Endothelial cell of umbilical vein (primary cell): ENCODE results near the gene DNAAF3. TPM values are rescaled to one million over a fixed set of nuclear protein-coding genes. Genes with fewer than 3 reads are reported as not detected.

Experiments
- BruUV-seq: library from RNA; stranded (reverse); fragments of 400-500 nt; replicated peaks from 2 replicates; lab custom pipeline; 2021; lab: Mats Ljungman, UMichigan
- CTCF ChIA-PET: fragments of 300-600, 350-600 bp; sonication (Branson Sonifier 250); formaldehyde crosslinking; loops from one replicate; lab custom pipeline; 2021; ENCODE audit warnings: antibody characterized with exemption, inconsistent platforms; lab: Charles Lee
- POLR2A ChIA-PET: fragments of 300-600, 350-600 bp; sonication (Branson Sonifier 250); formaldehyde crosslinking; loops from one replicate; lab custom pipeline; 2021; ENCODE audit warnings: antibody characterized with exemption, inconsistent platforms; lab: Charles Lee
- DNase-seq: peaks from one replicate; pipeline ENCODE4 v3.0.0-alpha.2; 2011; ENCODE audit warnings: low read depth, low spot score
- FAIRE-seq: peaks from 2 replicates; lab custom pipeline; 2011; peaks lifted over from hg19 to GRCh38; lab: Jason Lieb, UNC
- H2AFZ ChIP-seq: 2 replicates; pipeline ENCODE4 v1.6.0; 2012; ENCODE audit warnings: low read depth, low read length, control low read depth, inconsistent platforms
- H3K27ac ChIP-seq: 2 replicates; pipeline ENCODE4 v1.5.1; 2011; ENCODE audit warnings: low read depth, mild to moderate bottlenecking, control low read depth, low read length, moderate library complexity; ENCODE audit not compliant: insufficient read depth
- H3K27me3 ChIP-seq, 2 experiments: 2 replicates each; pipeline versions ENCODE4 v1.6.0 to v1.6.1; 2011; ENCODE audit warnings: low read length in 2 of 2, mixed read lengths in 1 of 2; ENCODE audit not compliant: control insufficient read depth in 2 of 2, insufficient read depth in 2 of 2
- H3K36me3 ChIP-seq, 2 experiments: 2 replicates in 1 of 2; 3 replicates in 1 of 2; pipeline ENCODE4 v1.5.1; 2011; ENCODE audit warnings: low read length in 2 of 2, mild to moderate bottlenecking in 1 of 2, moderate library complexity in 1 of 2; ENCODE audit not compliant: control insufficient read depth in 2 of 2, insufficient read depth in 2 of 2; ENCODE audit errors: extremely low read depth in 1 of 2
- H3K4me1 ChIP-seq: 3 replicates; pipeline ENCODE4 v1.5.1; 2011; ENCODE audit warnings: mild to moderate bottlenecking, low read length; ENCODE audit not compliant: control insufficient read depth, insufficient read depth; ENCODE audit errors: extremely low read depth
- H3K4me2 ChIP-seq: 2 replicates; pipeline ENCODE4 v1.6.1; 2011; ENCODE audit warnings: low read length, control low read depth, mixed read lengths; ENCODE audit not compliant: insufficient read depth
- H3K4me3 ChIP-seq, 3 experiments: fragments of 200-600 bp in 1 of 3; sonication (generic), shearing (Covaris generic) in 1 of 3; replicated peaks in 1 of 3; 2 replicates each; pipeline ENCODE4 v1.5.1; 2011 to 2016; ENCODE audit warnings: control low read depth in 3 of 3, low read length in 3 of 3, mild to moderate bottlenecking in 2 of 3, inconsistent platforms in 1 of 3, low read depth in 1 of 3, moderate library complexity in 1 of 3; ENCODE audit not compliant: insufficient read depth in 1 of 3
- H3K79me2 ChIP-seq: 2 replicates; pipeline ENCODE4 v1.6.0; 2012; ENCODE audit warnings: low read length, inconsistent platforms; ENCODE audit not compliant: control insufficient read depth, insufficient read depth
- H3K9ac ChIP-seq: replicated peaks from 2 replicates; pipeline ENCODE3; 2011; ENCODE audit warnings: low read length, control low read depth; ENCODE audit not compliant: insufficient read depth; ENCODE audit errors: extremely low read depth
- H3K9me1 ChIP-seq: replicated peaks from 3 replicates; pipeline ENCODE4 v1.6.0; 2011; ENCODE audit warnings: mild to moderate bottlenecking, low read length; ENCODE audit not compliant: control insufficient read depth, insufficient read depth; ENCODE audit errors: extremely low read depth
- H3K9me3 ChIP-seq: replicated peaks from 2 replicates; pipeline ENCODE4 v1.5.1; 2012; ENCODE audit warnings: low read length, inconsistent platforms; ENCODE audit not compliant: control insufficient read depth, insufficient read depth
- H4K20me1 ChIP-seq: replicated peaks from 2 replicates; pipeline ENCODE3; 2011; ENCODE audit warnings: mild to moderate bottlenecking, low read length; ENCODE audit not compliant: control insufficient read depth, insufficient read depth; ENCODE audit errors: extremely low read depth
- CTCF ChIP-seq, 2 donors: IDR thresholded peaks; 1 replicate in 1 of 2; 2 replicates in 1 of 2; pipeline ENCODE4 v1.5.1; 2011; ENCODE audit warnings: low read length in 2 of 2, mild to moderate bottlenecking in 2 of 2, moderate library complexity in 2 of 2, control low read depth in 1 of 2, inconsistent platforms in 1 of 2, low read depth in 1 of 2; ENCODE audit not compliant: insufficient read depth in 1 of 2; ENCODE audit errors: extremely low read depth in 1 of 2
- EZH2 ChIP-seq: IDR thresholded peaks from 2 replicates; pipeline ENCODE4 v1.6.1; 2012; ENCODE audit warnings: borderline replicate concordance, low read depth, mild to moderate bottlenecking, moderate library complexity, low read length, inconsistent platforms; ENCODE audit not compliant: severe bottlenecking
- FOS ChIP-seq: IDR thresholded peaks from 2 replicates; pipeline ENCODE4 v1.6.1; 2011; ENCODE audit warnings: mild to moderate bottlenecking, low read length, moderate library complexity, borderline replicate concordance; ENCODE audit not compliant: insufficient read depth
- GATA2 ChIP-seq: IDR thresholded peaks from 2 replicates; pipeline ENCODE4 v1.7.0; 2011; ENCODE audit warnings: low read depth, mild to moderate bottlenecking, moderate library complexity, mixed read lengths, low read length; ENCODE audit not compliant: insufficient read length, insufficient read depth
- JUN ChIP-seq: IDR thresholded peaks from 2 replicates; pipeline ENCODE4 v1.6.1; 2011; ENCODE audit warnings: borderline replicate concordance, low read depth; ENCODE audit not compliant: insufficient read length, insufficient read depth
- MAX ChIP-seq: IDR thresholded peaks from 2 replicates; pipeline ENCODE4 v1.6.1; 2011; ENCODE audit not compliant: insufficient read depth, insufficient read length
- MYC ChIP-seq: IDR thresholded peaks from one replicate; pipeline ENCODE4 v1.6.1; 2011; ENCODE audit warnings: mild to moderate bottlenecking, low read depth, low read length
- POLR2A ChIP-seq: IDR thresholded peaks from 2 replicates; pipeline ENCODE4 v1.6.1; 2012; ENCODE audit warnings: low read depth, mild to moderate bottlenecking, control low read depth, low read length
- POLR2AphosphoS5 ChIP-seq: IDR thresholded peaks from 2 replicates; pipeline ENCODE4 v1.6.1; 2012; ENCODE audit warnings: low read depth, mild to moderate bottlenecking, control low read depth, low read length, moderate library complexity; ENCODE audit not compliant: insufficient read depth
- dilution Hi-C: fragments of 300-500 bp; cut with MboI; formaldehyde crosslinking; loops from one replicate; pipeline ENCODE4 v1.15.0; 2019; ENCODE audit warnings: low sequenced_read_pairs; ENCODE audit not compliant: extremely low pct_ligation_motif_present
- intact Hi-C: fragments of 100-400 bp; cut with micrococcal nuclease; formaldehyde crosslinking; loops from one replicate; pipeline ENCODE4 v1.10.0; 2022
- polyA plus RNA-seq, 4 experiments: library from polyadenylated mRNA; depleted of rRNA in 3 of 4; stranded (reverse) in 3 of 4; unstranded in 1 of 4; fragments of >200 nt; gene quantifications; 2 replicates each; pipeline versions ENCODE4 v1.2.1 to v1.2.3, GENCODE V29; 2011 to 2012; ENCODE audit warnings: missing spikeins in 1 of 4
- total RNA-seq: library from RNA; stranded (reverse); gene quantifications from 2 replicates; pipeline ENCODE4 v1.2.3, GENCODE V29; 2021

Gene DNAAF3
- total and polyA plus RNA-seq, 2 donors (not counting 3 experiments of a cell fraction or from before 2014, with no cell fraction given) = 0.62 to 0.75 TPM

GRCh38 chr19:55188625-55189024, 22.2 kb upstream of the DNAAF3 start:
- Histone ChIP-seq H3K9me3 (no peaks in the 10 kb centered on the region), H3K27ac (peak overlapping the region; percentile 18), H3K36me3 (no peaks in the 10 kb centered on the region), H3K4me1 (peaks cover 5% of the 10 kb centered on the region), H3K9me1 (no peaks in the 10 kb centered on the region), H2AFZ (no peak overlapping the region), H4K20me1 (no peaks in the 10 kb centered on the region), H3K9ac (no peak overlapping the region), H3K27me3 (no peaks in the 10 kb centered on the region), H3K79me2 (no peaks in the 10 kb centered on the region), H3K4me3 (no peak overlapping the region), H3K4me2 (no peak overlapping the region)
- ChIA-PET POLR2A (no interaction called here), CTCF (interaction anchor here (0.8 to 1.4 kb wide), 5 partner anchors 9 to 72 kb away, joined by 3 to 7 read pairs (median 3); partner anchors contain the start of genes DNAAF3 and SYT5)
- no TSS peak for BruUV-seq
- no peak for TF ChIP-seq EZH2
- no peak for TF ChIP-seq JUN
- TF ChIP-seq FOS = no peak
- no peak for TF ChIP-seq MAX
- TF ChIP-seq GATA2 = no peak
- DNase-seq (no peak), FAIRE-seq (no peak)
- intact Hi-C loops = no loop called here
- dilution Hi-C loops = no loop called here

- Histone ChIP-seq H3K4me3 (no peak overlapping the region), H3K27me3 (peaks cover 0 to 4% of the 10 kb centered on the region in 2 experiments), H3K36me3 (no peaks in the 10 kb centered on the region), H2AFZ (no peak overlapping the region), H3K4me2 (no peak overlapping the region), H3K27ac (no peak overlapping the region), H3K4me1 (peaks cover 5% of the 10 kb centered on the region), H3K9ac (no peak overlapping the region), H3K9me1 (no peaks in the 10 kb centered on the region), H3K9me3 (no peaks in the 10 kb centered on the region), H3K79me2 (no peaks in the 10 kb centered on the region), H4K20me1 (no peaks in the 10 kb centered on the region)
- FAIRE-seq (no peak), DNase-seq (no peak)
- dilution Hi-C loops = no loop called here
- BruUV-seq = no TSS peak
- ChIA-PET POLR2A (no interaction called here), CTCF (no interaction called here)
- intact Hi-C loops = no loop called here
- TF ChIP-seq MYC (no peak), CTCF (IDR thresholded peaks at IDR 0.05; ENCODE audit: extremely low read depth in 1 of 2, insufficient read depth in 1 of 2, low read depth in 1 of 2, low read length in 2 of 2) (no peak), POLR2AphosphoS5 (no peak), GATA2 (no peak), POLR2A (no peak)
Observed at GRCh38 chr19:55186080-55186479, 19.7 kb upstream of the DNAAF3 start.
